Measurements from ENCODE around the gene SCGB3A1. TPM values are rescaled to one million over a fixed set of nuclear protein-coding genes. Genes with fewer than 3 reads are reported as not detected.

Gene SCGB3A1
- total RNA-seq, 1 experiment from 2014 or later = not detected

- Mint-ChIP-seq H3K9me3 (no peaks in the 10 kb centered on the region), H3K4me3 (no peak overlapping the region), H3K4me1 (peaks cover 0 to 6% of the 10 kb centered on the region in 2 experiments; a peak in 2 of 4 replicates), H3K36me3 (ENCODE audit: insufficient read depth in 1 of 3, low read depth in 3 of 3) (no peaks in the 10 kb centered on the region), H3K27me3 (ENCODE audit: low read depth) (peaks cover 7% of the 10 kb centered on the region), H3K27ac (no peak overlapping the region)
- Histone ChIP-seq H3K23me2 (ENCODE audit: insufficient read length, low read depth, low read length, poor library complexity, severe bottlenecking) (no peaks in the 10 kb centered on the region), H3K18ac (ENCODE audit: insufficient read length, low read depth, low read length) (no peak overlapping the region), H3K4me2 (ENCODE audit: insufficient read depth, insufficient read length, low read length) (no peak overlapping the region), H3K27ac (ENCODE audit: insufficient read length, low read depth, low read length) (no peak overlapping the region), H3K4ac (ENCODE audit: low read depth, low read length) (no peak overlapping the region), H3T11ph (ENCODE audit: low read length) (no peak overlapping the region), H3K14ac (ENCODE audit: insufficient read depth, low read length) (no peak overlapping the region; the same call in 1 of the 2 replicates), H3K23ac (ENCODE audit: insufficient read length, low read depth, low read length) (no peak overlapping the region), H4K20me1 (ENCODE audit: control insufficient read depth, insufficient read depth, insufficient read length) (no peaks in the 10 kb centered on the region), H2BK15ac (ENCODE audit: low read depth, low read length) (no peak overlapping the region), H3K79me1 (ENCODE audit: insufficient read depth, low read depth, low read length, poor library complexity, severe bottlenecking) (no peaks in the 10 kb centered on the region), H2BK20ac (ENCODE audit: low read depth, low read length, poor library complexity, severe bottlenecking) (no peak overlapping the region), H3K27me3 (ENCODE audit: insufficient read depth, low read length) (no peaks in the 10 kb centered on the region), H2AFZ (ENCODE audit: low read length) (no peak overlapping the region), H3K4me1 (ENCODE audit: insufficient read depth, low read length) (no peaks in the 10 kb centered on the region), H2BK120ac (ENCODE audit: low read depth, low read length, poor library complexity, severe bottlenecking) (no peak overlapping the region), H3K9ac (ENCODE audit: extremely low read depth, insufficient read length, low read length) (no peak overlapping the region), H4K5ac (ENCODE audit: insufficient read length, low read depth, low read length) (no peak overlapping the region), H2BK5ac (ENCODE audit: insufficient read length, low read length) (no peak overlapping the region), H2BK12ac (ENCODE audit: insufficient read length, low read depth, low read length) (no peak overlapping the region), H3K56ac (ENCODE audit: insufficient read length, low read depth, low read length) (no peak overlapping the region), H3K9me3 (ENCODE audit: control insufficient read depth, low read depth, low read length) (no peaks in the 10 kb centered on the region), H4K8ac (replicated peaks; ENCODE audit: insufficient read length, low read depth, low read length) (no peak overlapping the region), H2AK5ac (ENCODE audit: insufficient read length, low read length) (no peak overlapping the region), H3K79me2 (ENCODE audit: insufficient read depth, low read length) (no peaks in the 10 kb centered on the region), H4K91ac (ENCODE audit: insufficient read length, low read depth, low read length) (no peak overlapping the region)
- no peak for DNase-seq
- TF ChIP-seq CTCF (conservative IDR thresholded peaks at IDR 0.05) = no peak
- WGBS (ENCODE audit: extremely low coverage, insufficient read length, low lambda C conversion rate) = no CpG with 5 or more reads among the region's 16 CpGs
These were observed 7.7 kb upstream of the SCGB3A1 start for GRCh38 chr5:180598797-180599589.
